Measurements from ENCODE around the gene SIGLEC1.
A peak's percentile ranks its signal among the peaks of the same experiment; 100 is the strongest.

Gene SIGLEC1

DNA sequence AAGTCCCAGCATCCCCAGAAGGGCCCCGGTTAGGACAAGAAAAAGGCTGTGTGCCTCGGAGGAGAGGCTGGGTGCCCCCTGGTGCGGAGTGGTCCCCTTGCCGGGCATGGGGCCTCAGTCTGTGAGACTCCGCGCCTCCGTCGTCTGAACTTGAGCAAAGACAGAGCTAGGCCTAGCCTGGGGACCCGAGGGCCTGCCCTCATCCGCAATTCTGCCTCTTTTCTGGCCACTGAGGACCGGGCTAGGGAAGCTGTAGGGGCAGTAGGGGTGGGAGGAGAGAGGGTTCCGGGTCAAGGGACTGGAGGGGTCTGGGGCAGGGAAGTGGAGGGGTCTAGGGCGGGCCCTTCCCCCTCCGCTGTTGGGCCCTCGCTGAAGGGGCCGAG, 19.5 kb upstream of the SIGLEC1 start:
- H3K27ac ChIP-seq (ENCODE audit: low read length), result no peak overlapping the region
- peak overlapping the region; percentile 41; the same call in 1 of the 2 replicates for H3K9ac ChIP-seq (ENCODE audit: low read depth, low read length)
- no peaks in the 10 kb centered on the region for H3K36me3 ChIP-seq (ENCODE audit: insufficient read depth, low read depth, low read length)
- H3K4me1 ChIP-seq (ENCODE audit: insufficient read depth, low read length), result no peaks in the 10 kb centered on the region; the same call in 1 of the 2 replicates
- no peaks in the 10 kb centered on the region for H3K9me3 ChIP-seq (ENCODE audit: insufficient read depth, low read depth, low read length)
- H3K4me3 ChIP-seq (ENCODE audit: low read length), result no peak overlapping the region; the same call in 1 of the 2 replicates
- H3K27me3 ChIP-seq (ENCODE audit: insufficient read depth, low read length), result peaks cover 46% of the 10 kb centered on the region

DNA sequence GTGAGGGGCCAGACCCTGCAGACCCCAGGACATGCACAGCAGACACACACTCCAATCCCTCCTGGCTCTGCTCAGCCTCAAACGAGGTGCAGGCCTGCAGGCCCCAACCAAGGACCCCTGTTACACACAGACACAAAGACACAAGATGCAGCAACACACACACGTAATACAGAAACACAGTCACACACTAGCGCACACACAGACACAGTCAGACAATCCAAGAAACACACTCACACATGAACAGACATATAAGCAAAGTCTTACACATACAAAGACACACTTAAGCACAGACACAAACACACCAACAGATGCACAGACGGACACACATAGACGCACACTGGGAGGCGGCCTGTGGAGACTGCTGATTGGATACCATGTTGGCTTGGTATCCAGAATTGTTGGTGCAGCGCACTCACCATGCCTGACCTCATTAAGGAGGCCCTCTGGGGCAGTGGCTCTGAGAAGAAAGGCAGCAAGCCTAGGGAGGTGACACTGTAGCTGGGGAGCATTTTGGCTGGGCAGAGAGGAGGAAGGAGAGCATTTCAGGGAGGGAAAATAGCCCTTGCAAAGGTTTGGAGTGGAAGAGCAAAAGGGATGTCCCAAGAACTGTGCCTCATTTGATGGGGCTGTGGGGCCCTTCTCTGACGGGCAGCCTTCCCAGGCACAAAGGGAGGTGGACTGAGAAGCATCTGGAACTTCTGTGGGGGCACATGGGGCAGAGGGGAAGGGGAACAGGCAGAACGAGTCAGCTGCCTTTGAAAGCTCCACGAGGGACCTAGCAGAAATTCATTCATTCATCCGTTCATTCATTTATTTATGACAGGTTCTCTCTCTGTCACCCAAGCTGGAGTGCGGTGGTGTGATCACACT, 18.6 kb upstream of the SIGLEC1 start:
- H3K4me1 ChIP-seq (ENCODE audit: insufficient read depth, low read length), result no peaks in the 10 kb centered on the region; the same call in 1 of the 2 replicates
- H3K36me3 ChIP-seq (ENCODE audit: insufficient read depth, low read depth, low read length), result no peaks in the 10 kb centered on the region
- H3K27ac ChIP-seq (ENCODE audit: low read length), result no peak overlapping the region
- no peak overlapping the region for H3K4me3 ChIP-seq (ENCODE audit: low read length)
- H3K27me3 ChIP-seq (ENCODE audit: insufficient read depth, low read length), result peaks cover 46% of the 10 kb centered on the region
- H3K9ac ChIP-seq (ENCODE audit: low read depth, low read length), result no peak overlapping the region; the same call in 1 of the 2 replicates
- H3K9me3 ChIP-seq (ENCODE audit: insufficient read depth, low read depth, low read length), result no peaks in the 10 kb centered on the region

DNA sequence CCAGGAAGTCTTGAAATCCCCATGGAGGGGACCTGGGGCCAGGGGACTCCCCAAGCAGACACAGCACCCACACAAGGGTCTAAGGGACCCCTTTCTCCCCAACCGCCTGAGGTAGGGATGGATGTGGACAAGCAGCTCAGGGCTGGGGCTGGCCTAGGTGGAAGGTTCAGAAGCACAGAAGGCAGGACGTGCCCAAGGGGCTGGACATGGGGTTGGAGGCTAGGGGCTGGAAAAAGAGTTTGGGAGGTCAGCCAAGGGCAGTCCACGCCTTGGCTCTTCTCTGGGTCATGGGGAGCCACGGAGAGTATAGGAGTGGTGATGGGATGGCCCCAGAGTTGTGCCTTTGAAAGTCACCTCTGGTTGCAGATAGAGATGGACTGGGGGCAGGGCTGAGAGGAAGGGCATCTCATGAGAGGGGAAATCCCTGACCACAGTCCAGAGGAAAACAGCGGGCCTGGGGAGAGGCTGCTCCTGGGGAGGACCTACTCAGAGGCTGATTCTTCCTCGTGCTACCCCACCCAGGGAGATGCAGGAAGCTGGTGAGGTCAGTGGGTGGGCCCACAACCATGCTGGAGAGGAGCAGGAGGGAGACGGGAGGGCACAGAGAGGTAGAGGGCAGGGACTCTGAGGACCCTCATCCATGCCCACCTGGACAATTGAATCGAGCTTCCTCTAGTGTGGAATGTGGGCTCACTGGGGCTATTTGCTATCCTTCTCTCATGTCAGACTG, 17.6 kb upstream of the SIGLEC1 start:
- no peaks in the 10 kb centered on the region for H3K36me3 ChIP-seq (ENCODE audit: insufficient read depth, low read depth, low read length)
- no peaks in the 10 kb centered on the region; the same call in 1 of the 2 replicates for H3K4me1 ChIP-seq (ENCODE audit: insufficient read depth, low read length)
- no peak overlapping the region for H3K9ac ChIP-seq (ENCODE audit: low read depth, low read length)
- H3K9me3 ChIP-seq (ENCODE audit: insufficient read depth, low read depth, low read length), result no peaks in the 10 kb centered on the region
- no peak overlapping the region for H3K27ac ChIP-seq (ENCODE audit: low read length)
- peaks cover 46% of the 10 kb centered on the region for H3K27me3 ChIP-seq (ENCODE audit: insufficient read depth, low read length)
- H3K4me3 ChIP-seq (ENCODE audit: low read length), result no peak overlapping the region

DNA sequence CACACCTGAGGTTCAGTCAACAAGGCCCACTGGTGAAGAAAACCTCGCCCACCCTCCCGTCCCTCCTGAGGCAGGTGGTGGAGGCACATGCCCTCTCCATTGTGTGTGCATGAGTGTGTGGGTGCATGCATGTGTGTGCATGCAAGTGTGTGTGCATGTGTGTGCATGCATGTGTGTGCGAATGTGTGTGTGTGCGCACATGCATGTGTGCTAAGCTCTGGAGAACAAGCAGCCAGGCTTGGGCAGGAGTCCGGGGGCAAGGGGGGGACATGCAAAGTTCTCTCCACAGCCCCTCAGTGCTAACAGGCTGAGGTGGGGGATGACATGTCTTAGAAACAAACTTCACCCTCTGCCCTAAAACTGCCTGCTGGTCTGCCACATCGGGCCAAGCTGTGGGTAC, 17.0 kb upstream of the SIGLEC1 start:
- no peak overlapping the region for H3K27ac ChIP-seq (ENCODE audit: low read length)
- no peaks in the 10 kb centered on the region for H3K9me3 ChIP-seq (ENCODE audit: insufficient read depth, low read depth, low read length)
- no peaks in the 10 kb centered on the region for H3K36me3 ChIP-seq (ENCODE audit: insufficient read depth, low read depth, low read length)
- peaks cover 46% of the 10 kb centered on the region for H3K27me3 ChIP-seq (ENCODE audit: insufficient read depth, low read length)
- no peak overlapping the region for H3K4me3 ChIP-seq (ENCODE audit: low read length)
- no peaks in the 10 kb centered on the region; the same call in 1 of the 2 replicates for H3K4me1 ChIP-seq (ENCODE audit: insufficient read depth, low read length)
- no peak overlapping the region for H3K9ac ChIP-seq (ENCODE audit: low read depth, low read length)

DNA sequence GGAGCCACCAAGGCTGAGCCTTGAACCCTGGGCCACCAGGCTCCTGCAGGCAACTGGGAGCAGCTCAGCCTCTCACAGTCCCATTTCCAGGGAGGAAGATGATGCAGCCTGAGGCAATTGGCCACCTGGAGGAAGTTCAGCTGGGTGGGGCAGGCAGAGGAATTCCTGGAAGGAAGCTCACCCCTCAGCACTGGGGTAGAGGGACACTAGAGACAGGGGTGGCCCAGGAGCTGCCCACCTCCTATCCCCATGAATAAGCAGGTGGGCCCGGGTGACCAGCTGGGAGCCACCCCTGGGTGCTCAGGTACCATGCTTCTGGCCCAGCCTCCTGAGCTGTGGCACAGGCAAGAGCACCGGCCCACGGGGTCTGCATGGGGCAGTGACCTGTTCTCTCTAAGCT, 16.5 kb upstream of the SIGLEC1 start:
- H3K36me3 ChIP-seq (ENCODE audit: insufficient read depth, low read depth, low read length), result no peaks in the 10 kb centered on the region
- H3K4me1 ChIP-seq (ENCODE audit: insufficient read depth, low read length), result no peaks in the 10 kb centered on the region; the same call in 1 of the 2 replicates
- H3K4me3 ChIP-seq (ENCODE audit: low read length), result no peak overlapping the region
- no peak overlapping the region for H3K9ac ChIP-seq (ENCODE audit: low read depth, low read length)
- H3K27me3 ChIP-seq (ENCODE audit: insufficient read depth, low read length), result peaks cover 44% of the 10 kb centered on the region
- no peak overlapping the region for H3K27ac ChIP-seq (ENCODE audit: low read length)
- H3K9me3 ChIP-seq (ENCODE audit: insufficient read depth, low read depth, low read length), result no peaks in the 10 kb centered on the region

DNA sequence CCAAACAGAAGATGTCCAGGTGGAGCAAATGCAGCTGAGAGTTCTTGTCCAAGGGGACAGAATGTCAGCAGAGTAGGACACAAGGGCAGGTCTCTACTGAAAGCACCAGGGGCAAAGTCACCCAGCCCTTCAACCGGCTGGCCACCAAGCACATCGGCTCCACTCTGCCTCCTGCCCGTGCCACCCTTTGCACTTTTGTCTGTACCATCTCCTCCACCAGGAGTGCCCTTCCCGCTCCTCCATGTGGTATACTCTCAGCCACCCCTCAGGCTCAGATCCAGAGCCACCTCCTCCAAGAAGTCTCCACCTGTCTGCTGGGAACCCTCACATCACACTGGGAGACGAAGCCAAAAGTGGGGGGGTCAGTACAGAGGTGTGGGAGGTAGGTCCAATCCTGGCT, 16.0 kb upstream of the SIGLEC1 start:
- H3K27me3 ChIP-seq (ENCODE audit: insufficient read depth, low read length), result peaks cover 39% of the 10 kb centered on the region
- H3K9ac ChIP-seq (ENCODE audit: low read depth, low read length), result no peak overlapping the region
- H3K4me1 ChIP-seq (ENCODE audit: insufficient read depth, low read length), result no peaks in the 10 kb centered on the region; the same call in 1 of the 2 replicates
- no peaks in the 10 kb centered on the region for H3K36me3 ChIP-seq (ENCODE audit: insufficient read depth, low read depth, low read length)
- H3K9me3 ChIP-seq (ENCODE audit: insufficient read depth, low read depth, low read length), result no peaks in the 10 kb centered on the region
- H3K4me3 ChIP-seq (ENCODE audit: low read length), result no peak overlapping the region
- H3K27ac ChIP-seq (ENCODE audit: low read length), result no peak overlapping the region

DNA sequence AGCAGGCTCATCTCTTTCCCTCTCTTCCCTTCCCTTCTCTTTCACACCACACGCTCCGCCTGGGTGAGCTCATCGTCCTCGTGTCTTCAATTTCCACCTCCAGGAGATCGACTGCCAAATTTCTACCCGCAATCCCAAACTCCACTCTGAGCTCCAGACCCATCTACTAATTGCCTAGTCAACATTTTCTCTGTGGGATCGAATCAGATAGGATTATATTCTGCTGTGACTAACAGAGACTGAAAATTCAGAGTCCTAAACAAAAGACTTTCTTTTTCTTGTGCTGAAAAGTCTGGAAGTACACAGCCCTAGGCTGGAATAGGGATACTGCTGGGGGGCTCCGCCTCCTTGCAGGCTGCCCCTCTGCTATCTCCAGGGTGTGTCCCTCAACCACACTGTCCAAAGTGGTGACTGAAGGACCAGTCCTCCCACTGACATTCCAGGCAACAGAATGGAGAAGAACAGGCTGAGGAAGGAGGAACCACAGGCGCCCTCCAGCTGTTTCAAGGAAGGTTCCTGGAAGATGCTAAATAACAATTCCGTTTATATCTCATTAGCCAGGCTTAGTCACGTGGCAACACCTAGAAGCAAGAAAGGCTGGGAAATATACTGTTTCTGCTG, 15.1 kb upstream of the SIGLEC1 start:
- H3K9ac ChIP-seq (ENCODE audit: low read depth, low read length), result no peak overlapping the region
- no peak overlapping the region for H3K27ac ChIP-seq (ENCODE audit: low read length)
- no peaks in the 10 kb centered on the region; the same call in 1 of the 2 replicates for H3K4me1 ChIP-seq (ENCODE audit: insufficient read depth, low read length)
- H3K9me3 ChIP-seq (ENCODE audit: insufficient read depth, low read depth, low read length), result no peaks in the 10 kb centered on the region
- H3K4me3 ChIP-seq (ENCODE audit: low read length), result no peak overlapping the region
- H3K36me3 ChIP-seq (ENCODE audit: insufficient read depth, low read depth, low read length), result no peaks in the 10 kb centered on the region
- H3K27me3 ChIP-seq (ENCODE audit: insufficient read depth, low read length), result peaks cover 31% of the 10 kb centered on the region

DNA sequence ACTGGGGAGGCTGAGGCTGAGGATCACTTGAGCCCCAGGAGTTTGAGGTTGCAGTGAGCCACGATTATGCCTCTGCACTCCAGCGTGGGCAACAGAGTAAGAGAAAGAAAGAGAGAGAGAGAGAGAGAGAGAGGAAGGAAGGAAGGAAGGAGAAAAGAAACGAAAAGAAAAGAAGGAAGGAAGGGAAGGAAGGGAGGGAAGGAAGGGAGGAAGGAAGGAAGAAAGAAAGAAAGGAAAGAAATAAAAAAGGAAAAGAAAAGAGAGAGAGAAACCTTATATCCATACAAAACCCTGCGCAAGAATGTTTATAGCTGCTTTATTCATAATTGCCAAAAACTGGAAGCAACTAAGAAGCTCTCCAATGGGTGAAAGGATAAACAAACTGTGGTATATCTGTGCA, 12.0 kb upstream of the SIGLEC1 start:
- no peaks in the 10 kb centered on the region for H3K36me3 ChIP-seq (ENCODE audit: insufficient read depth, low read depth, low read length)
- no peaks in the 10 kb centered on the region for H3K9me3 ChIP-seq (ENCODE audit: insufficient read depth, low read depth, low read length)
- peaks cover 15% of the 10 kb centered on the region for H3K27me3 ChIP-seq (ENCODE audit: insufficient read depth, low read length)
- no peak overlapping the region for H3K9ac ChIP-seq (ENCODE audit: low read depth, low read length)
- peaks cover 3% of the 10 kb centered on the region for H3K4me1 ChIP-seq (ENCODE audit: insufficient read depth, low read length)
- H3K4me3 ChIP-seq (ENCODE audit: low read length), result no peak overlapping the region
- no peak overlapping the region for H3K27ac ChIP-seq (ENCODE audit: low read length)

DNA sequence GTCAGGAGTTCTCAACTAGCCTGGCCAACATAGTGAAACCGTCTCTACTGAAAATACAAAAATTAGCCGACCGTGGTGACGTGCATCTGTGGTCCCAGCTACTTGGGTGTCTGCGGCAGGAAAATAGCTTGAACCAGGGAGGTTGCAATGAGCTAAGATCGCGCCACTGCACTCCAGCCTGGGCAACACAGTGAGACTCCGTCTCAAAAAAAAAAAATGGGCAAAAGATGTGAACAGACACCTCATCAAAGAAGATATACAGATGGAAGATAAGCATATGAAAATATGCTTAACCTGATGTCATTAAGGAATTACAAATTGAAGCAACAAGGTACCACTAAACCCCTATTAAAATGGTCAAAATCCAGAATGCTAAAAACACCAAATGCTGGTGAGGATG, 10.9 kb upstream of the SIGLEC1 start:
- no peaks in the 10 kb centered on the region for H3K36me3 ChIP-seq (ENCODE audit: insufficient read depth, low read depth, low read length)
- no peak overlapping the region for H3K9ac ChIP-seq (ENCODE audit: low read depth, low read length)
- peaks cover 3% of the 10 kb centered on the region for H3K4me1 ChIP-seq (ENCODE audit: insufficient read depth, low read length)
- H3K27ac ChIP-seq (ENCODE audit: low read length), result no peak overlapping the region
- peaks cover 12% of the 10 kb centered on the region for H3K27me3 ChIP-seq (ENCODE audit: insufficient read depth, low read length)
- H3K4me3 ChIP-seq (ENCODE audit: low read length), result no peak overlapping the region
- no peaks in the 10 kb centered on the region for H3K9me3 ChIP-seq (ENCODE audit: insufficient read depth, low read depth, low read length)

DNA sequence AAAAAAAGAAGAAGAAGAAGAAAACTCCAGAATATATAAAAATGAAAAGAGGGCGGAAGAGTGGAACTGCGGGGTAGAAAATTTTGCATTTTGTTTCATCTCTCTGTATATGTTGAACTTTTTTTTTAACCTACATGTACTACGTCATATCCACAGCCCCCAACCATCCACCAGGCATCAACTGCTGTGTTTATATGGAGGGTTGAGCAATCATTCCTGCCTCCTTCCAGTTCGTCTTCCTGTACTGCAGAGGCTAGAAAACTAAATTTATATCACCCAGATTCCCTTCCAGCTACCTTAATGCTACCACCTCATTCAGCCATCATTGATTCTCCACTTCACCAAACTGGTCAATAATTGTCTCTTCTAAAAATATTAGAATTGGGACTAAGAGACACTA, 9.5 kb upstream of the SIGLEC1 start:
- no peak overlapping the region for H3K9ac ChIP-seq (ENCODE audit: low read depth, low read length)

DNA sequence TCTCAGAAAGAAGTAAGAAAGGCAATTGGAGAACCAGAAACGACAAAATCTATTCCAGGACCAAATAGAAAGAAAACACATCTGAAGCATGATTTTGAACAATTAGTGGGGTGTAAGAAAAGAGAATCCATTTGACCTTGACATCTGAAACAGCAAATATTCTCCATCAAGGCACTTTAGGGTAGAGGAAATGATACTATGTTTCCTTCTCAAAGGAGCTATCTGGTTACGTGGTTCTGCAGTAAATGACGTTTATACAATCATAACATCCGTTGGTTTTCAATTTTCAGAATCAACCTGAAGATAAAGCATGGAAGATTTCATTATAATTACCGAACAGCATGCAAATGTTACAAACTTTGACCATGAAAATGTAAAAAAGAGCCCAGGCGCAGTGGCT, 8.2 kb upstream of the SIGLEC1 start:
- H3K9ac ChIP-seq (ENCODE audit: low read depth, low read length), result no peak overlapping the region
- H3K27me3 ChIP-seq (ENCODE audit: insufficient read depth, low read length), result no peaks in the 10 kb centered on the region
- H3K9me3 ChIP-seq (ENCODE audit: insufficient read depth, low read depth, low read length), result no peaks in the 10 kb centered on the region
- H3K36me3 ChIP-seq (ENCODE audit: insufficient read depth, low read depth, low read length), result no peaks in the 10 kb centered on the region
- no peak overlapping the region for H3K27ac ChIP-seq (ENCODE audit: low read length)
- H3K4me1 ChIP-seq (ENCODE audit: insufficient read depth, low read length), result peaks cover 3% of the 10 kb centered on the region; the same call in 1 of the 2 replicates
- no peak overlapping the region for H3K4me3 ChIP-seq (ENCODE audit: low read length)

More for the DNA sequence above, 9.5 kb upstream of the SIGLEC1 start:
- H3K27me3 ChIP-seq (ENCODE audit: insufficient read depth, low read length), result no peaks in the 10 kb centered on the region
- no peak overlapping the region for H3K4me3 ChIP-seq (ENCODE audit: low read length)
- H3K27ac ChIP-seq (ENCODE audit: low read length), result no peak overlapping the region
- H3K9me3 ChIP-seq (ENCODE audit: insufficient read depth, low read depth, low read length), result no peaks in the 10 kb centered on the region
- H3K4me1 ChIP-seq (ENCODE audit: insufficient read depth, low read length), result peaks cover 3% of the 10 kb centered on the region; the same call in 1 of the 2 replicates
- H3K36me3 ChIP-seq (ENCODE audit: insufficient read depth, low read depth, low read length), result no peaks in the 10 kb centered on the region

Data from iPS-20b (cell line).